B cell (primary cell): Measurements from ENCODE around the gene HIRA.

Source experiments
- CTCF ChIP-seq: fragments of 200-600 bp; IDR thresholded peaks from one replicate; pipeline ENCODE4 v1.8.0; 2022; ENCODE audit warnings: antibody characterized with exemption, mild to moderate bottlenecking
- EZH2 ChIP-seq: IDR thresholded peaks from 2 replicates; pipeline ENCODE4 v1.6.1; 2012; ENCODE audit warnings: borderline replicate concordance, low read depth, mild to moderate bottlenecking, moderate library complexity, low read length; ENCODE audit not compliant: insufficient read depth, poor library complexity, severe bottlenecking

- no peak for TF ChIP-seq CTCF
- no peak for TF ChIP-seq EZH2
Measured at GRCh38 chr22:19378344-19378674, 53.2 kb downstream of the HIRA start.
